D721Med (cell line): ENCODE results near the gene FRMD1.

ENCODE experiments used
- DNase-seq: peaks from one replicate; pipeline ENCODE4 v3.0.0; 2011; ENCODE audit warnings: low spot score; ENCODE audit not compliant: insufficient read length
- FAIRE-seq: peaks from 2 replicates; lab custom pipeline; 2011; peaks lifted over from hg19 to GRCh38; lab: Jason Lieb, UNC
- CTCF ChIP-seq: IDR thresholded peaks from 2 replicates; pipeline ENCODE4 v1.5.1; 2012; ENCODE audit warnings: mild to moderate bottlenecking, control low read depth; ENCODE audit not compliant: insufficient read depth; ENCODE audit errors: missing control alignments

Gene FRMD1

GRCh38 chr6:168124158-168124557 is 45.1 kb upstream of the FRMD1 start:
- no peak for FAIRE-seq
- TF ChIP-seq CTCF: no peak
- no peak for DNase-seq

GRCh38 chr6:168123165-168123911 is 44.3 kb upstream of the FRMD1 start:
- DNase-seq: no peak
- TF ChIP-seq CTCF: no peak
- FAIRE-seq: no peak

- no peak for TF ChIP-seq CTCF
- DNase-seq: no peak
- no peak for FAIRE-seq
Observed at GRCh38 chr6:168122521-168122920, 43.5 kb upstream of the FRMD1 start.

GRCh38 chr6:168122011-168122410 is 43.0 kb upstream of the FRMD1 start:
- no peak for TF ChIP-seq CTCF
- DNase-seq (no peak), FAIRE-seq (no peak)

GRCh38 chr6:168121303-168121665 is 42.3 kb upstream of the FRMD1 start:
- DNase-seq (no peak), FAIRE-seq (no peak)
- no peak for TF ChIP-seq CTCF

GRCh38 chr6:168120390-168121302 is 41.6 kb upstream of the FRMD1 start:
- no peak for DNase-seq
- FAIRE-seq: no peak
- TF ChIP-seq CTCF: no peak

- DNase-seq: no peak
- FAIRE-seq: no peak
- no peak for TF ChIP-seq CTCF
Observed at GRCh38 chr6:168119539-168119938, 40.5 kb upstream of the FRMD1 start.
